Inflammatory macrophage treated with lipopolysaccharide for 4 hours (primary cell): Measurements from ENCODE around the gene MINDY2.
"Not testable (repeated sequence)": the region's sequence is repeated elsewhere in the genome, so short reads cannot be mapped to it uniquely, and the experiment has no call there.

Experiments
- DNase-seq: peaks from one replicate; pipeline ENCODE4 v3.0.0-alpha.2; 2020

The MINDY2 gene

GRCh38 chr15:58752716-58753115 is 18.4 kb upstream of the MINDY2 start:
- DNase-seq: no peak

GRCh38 chr15:58755350-58755749 is 15.8 kb upstream of the MINDY2 start:
- DNase-seq: no peak

GRCh38 chr15:58755956-58756355 is 15.1 kb upstream of the MINDY2 start:
- no peak for DNase-seq

GRCh38 chr15:58758141-58758540 is 13.0 kb upstream of the MINDY2 start:
- peak; percentile 53 for DNase-seq

GRCh38 chr15:58760385-58761009 is 10.6 kb upstream of the MINDY2 start:
- DNase-seq: no peak

- no peak for DNase-seq
These were observed 10.1 kb upstream of the MINDY2 start for GRCh38 chr15:58761010-58761388.

GRCh38 chr15:58762285-58762684 is 8.8 kb upstream of the MINDY2 start:
- no peak for DNase-seq

GRCh38 chr15:58762731-58763130 is 8.4 kb upstream of the MINDY2 start:
- no peak for DNase-seq

GRCh38 chr15:58764468-58764867 is 6.6 kb upstream of the MINDY2 start:
- no peak for DNase-seq

GRCh38 chr15:58766290-58766689 is 4.8 kb upstream of the MINDY2 start:
- DNase-seq: no peak

GRCh38 chr15:58768601-58769004 is 2.5 kb upstream of the MINDY2 start:
- DNase-seq: not testable (repeated sequence)

GRCh38 chr15:58770519-58770856 is 614 bp upstream of the MINDY2 start:
- DNase-seq: peak; percentile 43

- DNase-seq: peak; percentile 25
These were observed 634 bp downstream of the MINDY2 start for GRCh38 chr15:58771621-58772250.

- no peak for DNase-seq
These were observed 1.9 kb downstream of the MINDY2 start for GRCh38 chr15:58773024-58773423.

GRCh38 chr15:58775402-58775801 is 4.3 kb downstream of the MINDY2 start:
- DNase-seq: no peak

- DNase-seq: no peak
These were observed 6.0 kb downstream of the MINDY2 start for GRCh38 chr15:58777107-58777506.

- DNase-seq: no peak
These were observed 8.5 kb downstream of the MINDY2 start for GRCh38 chr15:58779554-58779953.

- no peak for DNase-seq
These were observed 14.3 kb downstream of the MINDY2 start for GRCh38 chr15:58785355-58785754.

GRCh38 chr15:58788056-58788710 is 17.1 kb downstream of the MINDY2 start:
- DNase-seq: no peak

GRCh38 chr15:58793862-58794261 is 22.8 kb downstream of the MINDY2 start:
- DNase-seq: no peak

GRCh38 chr15:58795825-58796224 is 24.7 kb downstream of the MINDY2 start:
- DNase-seq: no peak

- no peak for DNase-seq
These were observed 26.4 kb downstream of the MINDY2 start for GRCh38 chr15:58797505-58797904.

GRCh38 chr15:58805095-58805494 is 34.0 kb downstream of the MINDY2 start:
- DNase-seq: peak; percentile 44

- not testable (repeated sequence) for DNase-seq
These were observed 52.2 kb downstream of the MINDY2 start for GRCh38 chr15:58823267-58823666.

GRCh38 chr15:58830556-58830955 is 59.5 kb downstream of the MINDY2 start:
- DNase-seq: no peak
